ENCODE data around the gene PLCB2. TPM values are rescaled to one million over a fixed set of nuclear protein-coding genes. Genes with fewer than 3 reads are reported as not detected.
A peak's percentile ranks its signal among the peaks of the same experiment; 100 is the strongest.

PLCB2 gene
- 7.6 TPM for polyA plus RNA-seq (2013, experiment 1 of 2)
- polyA plus RNA-seq (2013, experiment 2 of 2), result 7.0 TPM

DNA sequence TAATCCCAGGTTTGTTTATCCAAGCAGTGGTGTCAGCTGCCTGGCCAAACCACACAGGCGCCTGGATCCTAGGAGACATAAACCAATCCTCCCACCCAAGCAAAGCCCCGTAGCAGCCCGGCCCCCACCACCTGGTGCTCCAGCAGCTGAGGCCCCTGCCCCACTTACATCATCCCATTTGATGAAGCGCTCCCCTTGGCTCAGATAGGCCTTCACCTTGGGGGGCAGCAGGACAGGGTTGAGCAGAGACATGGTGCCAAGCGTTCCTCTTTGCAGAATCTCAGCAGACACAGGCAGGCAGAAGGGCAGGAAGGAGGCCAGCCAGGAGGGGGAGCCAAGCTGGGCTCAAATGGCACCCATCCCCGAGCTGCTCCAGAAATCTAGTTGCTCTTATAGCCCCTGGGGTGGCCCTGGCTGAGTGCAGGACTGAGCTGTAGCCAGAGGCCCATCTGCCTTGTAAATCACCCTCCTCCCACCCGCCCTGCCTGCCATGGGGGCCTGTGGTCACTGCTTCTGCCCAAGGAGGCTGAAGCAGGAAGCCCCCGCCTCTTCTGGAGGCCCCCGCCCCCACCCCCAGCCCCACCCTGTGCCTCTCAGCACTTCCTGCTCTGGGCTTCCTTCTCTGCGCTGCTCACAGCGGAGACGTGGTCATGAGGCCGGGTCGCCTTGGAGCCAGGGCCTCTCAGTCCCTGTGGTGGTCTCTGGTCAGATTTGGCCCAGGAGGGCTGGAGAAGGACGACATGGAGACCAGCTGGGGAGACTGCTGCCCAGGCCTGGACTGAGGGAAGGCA lies at the start of gene PLCB2:
PLCB2 (minus strand) TSS at position 515 of the 791 bp plus-strand sequence; CDS start at position 252, 263 bp downstream.
- peaks cover 5% of the 10 kb centered on the region for H3K4me1 ChIP-seq (ENCODE audit: control insufficient read depth, low read depth, low read length)
- no peaks in the 10 kb centered on the region for H3K79me2 ChIP-seq (ENCODE audit: control insufficient read depth, insufficient read depth, low read length)
- no peak within 1 kb of the TSS for H2BK5ac ChIP-seq (ENCODE audit: low read length)
- no peak within 1 kb of the TSS for H3K23ac ChIP-seq (ENCODE audit: low read length)
- no peak within 1 kb of the TSS for H4K5ac ChIP-seq (ENCODE audit: low read length)
- H2BK120ac ChIP-seq (ENCODE audit: low read depth, low read length), result no peak within 1 kb of the TSS
- H2BK15ac ChIP-seq (replicated peaks; ENCODE audit: low read depth), result no peak within 1 kb of the TSS
- H4K8ac ChIP-seq (ENCODE audit: low read depth, low read length), result no peak within 1 kb of the TSS
- no peaks in the 10 kb centered on the region for H3K79me1 ChIP-seq (ENCODE audit: low read length)
- no peaks in the 10 kb centered on the region for H3K36me3 ChIP-seq (ENCODE audit: control insufficient read depth, insufficient read depth, low read length)
- H3K27ac ChIP-seq (ENCODE audit: low read depth, low read length), result no peak within 1 kb of the TSS
- no CpG with 5 or more reads among the region's 15 CpGs for WGBS (ENCODE audit: extremely low coverage, insufficient coverage, low lambda C conversion rate)
- H3K9ac ChIP-seq (ENCODE audit: low read length), result peak within 1 kb of the TSS; percentile 13
- no peak within 1 kb of the TSS for H3K4me3 ChIP-seq (ENCODE audit: low read length)
- H3K4ac ChIP-seq (ENCODE audit: low read depth, low read length), result peak within 1 kb of the TSS; percentile 27
- no peak within 1 kb of the TSS for H3K4me2 ChIP-seq (ENCODE audit: low read length)
- no peaks in the 10 kb centered on the region for H3K27me3 ChIP-seq (ENCODE audit: insufficient read depth, low read length, poor library complexity)
- peak; percentile 72 for DNase-seq
- H2AK5ac ChIP-seq (ENCODE audit: low read length), result no peak within 1 kb of the TSS
- peak within 1 kb of the TSS; percentile 1 for H3K18ac ChIP-seq (ENCODE audit: low read length)
- H3K56ac ChIP-seq (ENCODE audit: low read length), result peak within 1 kb of the TSS; percentile 54

DNA sequence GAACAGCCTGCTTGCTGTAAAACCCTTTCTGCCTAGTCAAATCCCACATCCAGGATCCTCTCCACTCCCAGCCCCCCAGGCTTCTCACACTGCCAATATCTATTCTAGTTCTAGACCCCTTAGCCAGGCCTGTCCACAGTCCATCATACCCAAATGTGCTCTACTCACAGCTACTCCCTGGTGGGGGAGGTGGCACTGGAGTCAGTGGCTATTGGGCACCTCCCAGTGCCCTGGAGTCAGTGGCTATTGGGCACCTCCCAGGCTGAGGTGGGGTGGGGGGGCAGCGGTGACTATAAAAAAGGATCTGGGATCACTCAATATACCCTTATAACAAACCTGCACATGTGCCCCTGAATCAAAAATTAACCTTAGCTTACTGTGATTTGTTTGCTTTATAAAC lies 49.5 kb upstream of the PLCB2 start:
- Histone ChIP-seq H2BK15ac (replicated peaks; ENCODE audit: low read depth) (no peak overlapping the region), H3K4me1 (ENCODE audit: control insufficient read depth, low read depth, low read length) (peaks cover 8% of the 10 kb centered on the region), H3K79me1 (ENCODE audit: low read length) (no peaks in the 10 kb centered on the region), H3K27me3 (ENCODE audit: insufficient read depth, low read length, poor library complexity) (no peaks in the 10 kb centered on the region), H4K5ac (ENCODE audit: low read length) (no peak overlapping the region), H2BK120ac (ENCODE audit: low read depth, low read length) (no peak overlapping the region), H3K4me2 (ENCODE audit: low read length) (no peak overlapping the region), H3K36me3 (ENCODE audit: control insufficient read depth, insufficient read depth, low read length) (no peaks in the 10 kb centered on the region), H2BK5ac (ENCODE audit: low read length) (no peak overlapping the region), H2AK5ac (ENCODE audit: low read length) (no peak overlapping the region), H3K9ac (ENCODE audit: low read length) (no peak overlapping the region), H3K27ac (ENCODE audit: low read depth, low read length) (no peak overlapping the region), H3K79me2 (ENCODE audit: control insufficient read depth, insufficient read depth, low read length) (no peaks in the 10 kb centered on the region), H3K4ac (ENCODE audit: low read depth, low read length) (no peak overlapping the region), H4K8ac (ENCODE audit: low read depth, low read length) (no peak overlapping the region), H3K23ac (ENCODE audit: low read length) (no peak overlapping the region), H3K4me3 (ENCODE audit: low read length) (no peak overlapping the region), H3K56ac (ENCODE audit: low read length) (no peak overlapping the region), H3K18ac (ENCODE audit: low read length) (no peak overlapping the region)
- DNase-seq, result no peak
- WGBS (ENCODE audit: extremely low coverage, insufficient coverage, low lambda C conversion rate), result no CpG with 5 or more reads among the region's 1 CpG

GRCh38 chr15:40355976-40356585 lies 48.3 kb upstream of the PLCB2 start:
- Histone ChIP-seq H3K27ac (ENCODE audit: low read depth, low read length) (no peak overlapping the region), H3K27me3 (ENCODE audit: insufficient read depth, low read length, poor library complexity) (no peaks in the 10 kb centered on the region), H3K4ac (ENCODE audit: low read depth, low read length) (no peak overlapping the region), H2BK5ac (ENCODE audit: low read length) (no peak overlapping the region), H3K4me3 (ENCODE audit: low read length) (no peak overlapping the region), H3K79me1 (ENCODE audit: low read length) (no peaks in the 10 kb centered on the region), H4K5ac (ENCODE audit: low read length) (no peak overlapping the region), H3K4me1 (ENCODE audit: control insufficient read depth, low read depth, low read length) (peaks cover 8% of the 10 kb centered on the region), H4K8ac (ENCODE audit: low read depth, low read length) (no peak overlapping the region), H3K18ac (ENCODE audit: low read length) (no peak overlapping the region), H2BK120ac (ENCODE audit: low read depth, low read length) (no peak overlapping the region), H3K4me2 (ENCODE audit: low read length) (no peak overlapping the region), H2AK5ac (ENCODE audit: low read length) (no peak overlapping the region), H2BK15ac (replicated peaks; ENCODE audit: low read depth) (no peak overlapping the region), H3K79me2 (ENCODE audit: control insufficient read depth, insufficient read depth, low read length) (no peaks in the 10 kb centered on the region), H3K9ac (ENCODE audit: low read length) (no peak overlapping the region), H3K36me3 (ENCODE audit: control insufficient read depth, insufficient read depth, low read length) (no peaks in the 10 kb centered on the region), H3K56ac (ENCODE audit: low read length) (no peak overlapping the region), H3K23ac (ENCODE audit: low read length) (no peak overlapping the region)
- WGBS (ENCODE audit: extremely low coverage, insufficient coverage, low lambda C conversion rate), result no CpG with 5 or more reads among the region's 5 CpGs
- DNase-seq, result no peak

DNA sequence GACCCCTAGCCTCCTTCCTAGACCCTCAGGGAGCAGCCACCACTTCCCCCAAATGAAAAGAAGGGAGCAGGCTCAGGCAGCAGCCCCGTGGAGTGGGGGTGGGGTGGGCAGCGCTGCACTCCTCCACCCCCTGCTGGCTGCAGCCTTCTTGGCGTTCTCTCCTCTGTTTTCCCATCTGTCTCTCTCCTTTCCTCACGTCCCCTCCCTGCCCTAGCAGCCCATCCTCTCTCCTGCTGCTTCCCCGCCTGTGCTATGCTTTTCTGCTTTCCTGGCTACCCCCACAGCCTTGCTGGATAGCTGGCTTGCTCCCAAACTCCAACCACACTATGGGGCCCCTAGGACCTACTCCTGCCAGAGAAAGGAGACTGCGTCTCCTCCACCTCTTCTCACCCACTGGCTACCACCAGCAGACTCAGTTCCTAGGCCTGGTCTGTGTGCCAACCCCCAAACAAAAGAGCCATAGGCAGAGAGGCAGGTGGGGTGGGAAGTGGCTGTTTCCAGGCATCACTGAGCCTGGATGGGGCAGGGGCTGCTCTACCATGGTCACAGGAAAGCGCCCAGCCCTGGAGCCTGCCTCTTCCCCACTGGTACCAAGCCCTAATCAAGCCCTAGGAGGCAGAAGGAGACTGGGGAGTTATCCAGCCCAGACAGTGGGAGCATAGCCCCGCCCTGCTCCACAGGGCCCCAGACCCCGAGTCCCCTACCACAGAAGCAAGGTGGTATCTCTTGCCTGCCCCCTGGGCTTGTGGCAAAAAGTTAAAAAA lies 46.9 kb upstream of the PLCB2 start:
- peak; percentile 60 for DNase-seq
- Histone ChIP-seq H4K8ac (ENCODE audit: low read depth, low read length) (no peak overlapping the region), H2BK5ac (ENCODE audit: low read length) (no peak overlapping the region), H3K27ac (ENCODE audit: low read depth, low read length) (no peak overlapping the region), H3K4me2 (ENCODE audit: low read length) (no peak overlapping the region), H3K56ac (ENCODE audit: low read length) (no peak overlapping the region), H3K79me2 (ENCODE audit: control insufficient read depth, insufficient read depth, low read length) (no peaks in the 10 kb centered on the region), H3K4me3 (ENCODE audit: low read length) (no peak overlapping the region), H3K4ac (ENCODE audit: low read depth, low read length) (no peak overlapping the region), H3K18ac (ENCODE audit: low read length) (no peak overlapping the region), H3K79me1 (ENCODE audit: low read length) (no peaks in the 10 kb centered on the region), H3K36me3 (ENCODE audit: control insufficient read depth, insufficient read depth, low read length) (no peaks in the 10 kb centered on the region), H3K9ac (ENCODE audit: low read length) (no peak overlapping the region), H3K4me1 (ENCODE audit: control insufficient read depth, low read depth, low read length) (peaks cover 8% of the 10 kb centered on the region), H3K23ac (ENCODE audit: low read length) (no peak overlapping the region), H2AK5ac (ENCODE audit: low read length) (no peak overlapping the region), H3K27me3 (ENCODE audit: insufficient read depth, low read length, poor library complexity) (no peaks in the 10 kb centered on the region), H4K5ac (ENCODE audit: low read length) (no peak overlapping the region), H2BK120ac (ENCODE audit: low read depth, low read length) (no peak overlapping the region), H2BK15ac (replicated peaks; ENCODE audit: low read depth) (no peak overlapping the region)
- WGBS (ENCODE audit: extremely low coverage, insufficient coverage, low lambda C conversion rate), result no CpG with 5 or more reads among the region's 9 CpGs

DNA sequence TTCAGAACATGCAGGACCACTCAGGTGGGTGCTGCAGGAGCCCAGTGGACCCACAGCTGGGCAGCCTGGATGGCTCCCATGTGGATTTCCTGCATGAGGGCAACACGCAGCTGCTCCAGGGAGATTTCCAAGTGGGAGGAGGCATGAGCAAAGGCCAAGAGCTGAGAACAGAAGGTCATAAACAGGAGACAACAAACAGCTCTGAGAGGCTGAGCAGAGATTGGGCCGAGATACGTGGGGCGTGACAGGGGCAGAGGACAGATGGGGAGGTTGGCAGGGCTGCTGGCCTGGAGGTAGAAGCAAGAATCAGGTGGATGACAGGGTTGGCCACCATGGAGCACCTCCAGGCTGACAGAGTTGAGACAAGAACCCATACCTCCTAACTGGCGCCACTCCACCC lies 46.0 kb upstream of the PLCB2 start:
- Histone ChIP-seq H2AK5ac (ENCODE audit: low read length) (no peak overlapping the region), H3K36me3 (ENCODE audit: control insufficient read depth, insufficient read depth, low read length) (no peaks in the 10 kb centered on the region), H3K4me2 (ENCODE audit: low read length) (no peak overlapping the region), H4K8ac (ENCODE audit: low read depth, low read length) (no peak overlapping the region), H2BK5ac (ENCODE audit: low read length) (no peak overlapping the region), H3K23ac (ENCODE audit: low read length) (no peak overlapping the region), H3K18ac (ENCODE audit: low read length) (no peak overlapping the region), H3K27me3 (ENCODE audit: insufficient read depth, low read length, poor library complexity) (no peaks in the 10 kb centered on the region), H3K9ac (ENCODE audit: low read length) (no peak overlapping the region), H3K4ac (ENCODE audit: low read depth, low read length) (no peak overlapping the region), H4K5ac (ENCODE audit: low read length) (no peak overlapping the region), H3K4me3 (ENCODE audit: low read length) (no peak overlapping the region), H2BK120ac (ENCODE audit: low read depth, low read length) (no peak overlapping the region), H3K27ac (ENCODE audit: low read depth, low read length) (no peak overlapping the region), H3K79me2 (ENCODE audit: control insufficient read depth, insufficient read depth, low read length) (no peaks in the 10 kb centered on the region), H3K4me1 (ENCODE audit: control insufficient read depth, low read depth, low read length) (peaks cover 6% of the 10 kb centered on the region), H3K79me1 (ENCODE audit: low read length) (no peaks in the 10 kb centered on the region), H3K56ac (ENCODE audit: low read length) (no peak overlapping the region), H2BK15ac (replicated peaks; ENCODE audit: low read depth) (no peak overlapping the region)
- WGBS (ENCODE audit: extremely low coverage, insufficient coverage, low lambda C conversion rate), result no CpG with 5 or more reads among the region's 5 CpGs
- no peak for DNase-seq
